Esophagus muscularis mucosa (tissue), 4 donors: ENCODE measurements around the gene CBX1. TPM values are rescaled to one million over a fixed set of nuclear protein-coding genes. Genes with fewer than 3 reads are reported as not detected.

Experiments used
- DNase-seq: peaks from one replicate; pipeline ENCODE4 v3.0.0-alpha.2; 2017; ENCODE audit errors: extremely low spot score
- H3K27ac ChIP-seq, 4 donors: fragments of 200-600 bp; sonication (generic); replicated peaks in 1 of 4; 1 replicate in 3 of 4; 2 replicates in 1 of 4; pipeline ENCODE4 v1.5.1; 2016 to 2019; ENCODE audit warnings: mild to moderate bottlenecking in 1 of 4
- H3K27me3 ChIP-seq, 4 donors: fragments of 200-600 bp; sonication (generic); one replicate each; pipeline versions ENCODE4 v1.5.1 to v1.6.0; 2016 to 2019
- H3K36me3 ChIP-seq, 4 donors: fragments of 200-600 bp; sonication (generic); one replicate each; pipeline ENCODE4 v1.5.1; 2016 to 2019
- H3K4me1 ChIP-seq, 4 donors: fragments of 200-600 bp; sonication (generic); one replicate each; pipeline ENCODE4 v1.5.1; 2016 to 2019
- H3K4me3 ChIP-seq, 4 donors: fragments of 200-600 bp; sonication (generic); 1 replicate in 2 of 4; 2 replicates in 2 of 4; pipeline ENCODE4 v1.5.1; 2016 to 2019; ENCODE audit warnings: mild to moderate bottlenecking in 4 of 4, moderate library complexity in 1 of 4
- H3K9me3 ChIP-seq, 4 donors: fragments of 200-600 bp; sonication (generic); 1 replicate in 3 of 4; 2 replicates in 1 of 4; pipeline ENCODE4 v1.5.1; 2016 to 2019
- CTCF ChIP-seq, 3 experiments: fragments of 200-600 bp in 2 of 3; fragments of 450-650 bp in 1 of 3; sonication (generic) in 2 of 3; IDR thresholded peaks; one replicate each; pipeline ENCODE4 v1.5.1; 2017 to 2019; ENCODE audit warnings: antibody characterized with exemption in 3 of 3, mild to moderate bottlenecking in 2 of 3, moderate library complexity in 1 of 3
- EP300 ChIP-seq: sonication (generic); formaldehyde crosslinking; IDR thresholded peaks from one replicate; pipeline ENCODE4 v1.6.1; 2017; ENCODE audit warnings: antibody characterized with exemption
- POLR2A ChIP-seq: fragments of 450-650 bp; IDR thresholded peaks from one replicate; pipeline ENCODE4 v1.6.1; 2017; ENCODE audit warnings: antibody characterized with exemption, moderate library complexity, mild to moderate bottlenecking, low read depth
- POLR2AphosphoS5 ChIP-seq, 2 donors: sonication (generic); formaldehyde crosslinking; IDR thresholded peaks; one replicate each; pipeline ENCODE4 v1.6.1; 2017; ENCODE audit warnings: antibody characterized with exemption in 2 of 2
- WGBS: methylation state at CpG from one replicate; pipeline ENCODE4 v1.1.5; 2018; 5-methylcytosine and 5-hydroxymethylcytosine counted together
- intact Hi-C: fragments of 100-400 bp; cut with DNase I; formaldehyde crosslinking; loops from one replicate; pipeline ENCODE4 v1.15.1; 2023
- total RNA-seq, 4 donors: library from RNA; depleted of rRNA; stranded (reverse); fragments of >200 nt; gene quantifications; one replicate each; pipeline versions ENCODE4 v1.1.0 to v1.2.1, GENCODE V29; 2016

CBX1 gene
- total RNA-seq, 4 donors from 2014 or later, result 32.1 to 59.5 (median 39.7) TPM

GRCh38 chr17:48139944-48140343, 38.7 kb upstream of the CBX1 start:
- Histone ChIP-seq H3K4me1 (no peaks in the 10 kb centered on the region), H3K27ac (no peak overlapping the region), H3K4me3 (no peak overlapping the region), H3K9me3 (no peaks in the 10 kb centered on the region), H3K27me3 (peaks cover 0 to 38% (median 5%) of the 10 kb centered on the region in 4 donors), H3K36me3 (no peaks in the 10 kb centered on the region)
- intact Hi-C loops, result no loop called here
- TF ChIP-seq CTCF (IDR thresholded peaks at IDR 0.05) (no peak), EP300 (no peak), POLR2AphosphoS5 (IDR thresholded peaks at IDR 0.05) (no peak), POLR2A (no peak)
- 64% methylated on average over 2 of the region's 2 CpGs for WGBS
- no peak for DNase-seq

GRCh38 chr17:48137656-48138055, 36.4 kb upstream of the CBX1 start:
- H3K27ac ChIP-seq, result no peak overlapping the region
- H3K27me3 ChIP-seq, result peaks cover 0 to 20% (median 0%) of the 10 kb centered on the region in 4 donors
- H3K9me3 ChIP-seq, result no peaks in the 10 kb centered on the region
- no peaks in the 10 kb centered on the region for H3K36me3 ChIP-seq
- TF ChIP-seq POLR2AphosphoS5 (IDR thresholded peaks at IDR 0.05), result no peak
- TF ChIP-seq POLR2A, result no peak
- TF ChIP-seq EP300, result no peak
- TF ChIP-seq CTCF (IDR thresholded peaks at IDR 0.05), result no peak
- H3K4me3 ChIP-seq, result no peak overlapping the region
- WGBS, result 78% methylated on average over 1 of the region's 1 CpG
- no peak for DNase-seq
- no peaks in the 10 kb centered on the region for H3K4me1 ChIP-seq
- intact Hi-C loops, result no loop called here

- 86% methylated on average over 3 of the region's 3 CpGs for WGBS
- H3K4me3 ChIP-seq, result no peak overlapping the region
- H3K9me3 ChIP-seq, result no peaks in the 10 kb centered on the region
- no peak for TF ChIP-seq EP300
- no peak for TF ChIP-seq POLR2AphosphoS5 (IDR thresholded peaks at IDR 0.05)
- TF ChIP-seq CTCF (IDR thresholded peaks at IDR 0.05), result no peak
- no peak for TF ChIP-seq POLR2A
- peaks cover 0 to 5% (median 3%) of the 10 kb centered on the region in 4 donors for H3K4me1 ChIP-seq
- no peak for DNase-seq
- no peaks in the 10 kb centered on the region for H3K36me3 ChIP-seq
- intact Hi-C loops, result no loop called here
- H3K27ac ChIP-seq, result no peak overlapping the region
- peaks cover 0 to 8% (median 0%) of the 10 kb centered on the region in 4 donors for H3K27me3 ChIP-seq
Measured at GRCh38 chr17:48134912-48135480, 33.7 kb upstream of the CBX1 start.

DNA sequence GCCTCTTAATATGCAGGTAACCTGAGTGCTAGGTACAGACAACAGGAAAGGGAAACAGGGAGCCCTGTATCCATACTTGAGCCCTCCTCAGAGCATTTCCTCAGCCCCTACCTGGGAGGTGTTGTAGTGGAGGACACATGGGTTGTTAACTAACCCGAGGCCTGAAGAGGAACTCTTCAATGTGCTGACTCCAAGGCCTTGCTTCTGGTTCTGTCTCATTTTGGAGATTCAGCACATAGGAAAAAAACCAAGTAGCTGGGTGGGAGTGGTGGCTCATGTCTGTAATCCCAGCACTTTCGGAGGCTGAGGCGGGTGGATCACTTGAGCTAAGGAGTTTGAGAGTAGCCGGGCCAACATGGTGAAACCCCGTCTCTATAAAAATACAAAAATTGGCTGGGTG, 31.1 kb upstream of the CBX1 start:
- peaks cover 0 to 1% (median 0%) of the 10 kb centered on the region in 4 donors for H3K36me3 ChIP-seq
- H3K27ac ChIP-seq, result no peak overlapping the region
- no peaks in the 10 kb centered on the region for H3K9me3 ChIP-seq
- DNase-seq, result no peak
- H3K4me3 ChIP-seq, result no peak overlapping the region
- H3K27me3 ChIP-seq, result peaks cover 0 to 8% (median 0%) of the 10 kb centered on the region in 4 donors
- WGBS, result 84% methylated on average over 5 of the region's 5 CpGs
- H3K4me1 ChIP-seq, result peaks cover 0 to 5% (median 3%) of the 10 kb centered on the region in 4 donors
- TF ChIP-seq CTCF (IDR thresholded peaks at IDR 0.05), result no peak
- no peak for TF ChIP-seq POLR2A
- TF ChIP-seq POLR2AphosphoS5 (IDR thresholded peaks at IDR 0.05), result no peak
- TF ChIP-seq EP300, result no peak
- intact Hi-C loops, result loop anchor here (2.0 kb wide), 1 partner anchor 108 kb away; no protein-coding TSS in a partner anchor
